SU-DHL-6 (cell line): ENCODE measurements around the gene ARHGAP6.

Experiments used
- CTCF ChIP-seq: fragments of 200-600 bp; sonication (generic); IDR thresholded peaks from one replicate; pipeline ENCODE4 v1.5.1; 2017; ENCODE audit warnings: antibody characterized with exemption, mild to moderate bottlenecking, low read length, moderate library complexity; ENCODE audit not compliant: insufficient read depth, poor library complexity, severe bottlenecking
- EZH2phosphoT487 ChIP-seq: fragments of 200-600 bp; sonication (generic), shearing (Covaris generic); conservative IDR thresholded peaks from 2 replicates; pipeline ENCODE4 v1.6.1; 2018; ENCODE audit warnings: mild to moderate bottlenecking, antibody characterized with exemption, low read length, moderate library complexity, mixed read lengths

- TF ChIP-seq CTCF (no peak), EZH2phosphoT487 (no peak)
Measured at GRCh38 chrX:11532291-11533078, 133.2 kb downstream of the ARHGAP6 start.
